Activated CD4-positive, alpha-beta T cell treated with anti-CD3 and anti-CD28 coated beads, Interleukin-2, amount 50 U/mL, for 16 hours (primary cell): ENCODE results near the gene HMGN5.

Source experiments
- DNase-seq: peaks from one replicate; pipeline ENCODE4 v3.0.0-alpha.2; 2020

Gene HMGN5

GRCh38 chrX:81114757-81115156 is 87.0 kb downstream of the HMGN5 start:
- no peak for DNase-seq

- DNase-seq = no peak
These were observed 91.4 kb downstream of the HMGN5 start for GRCh38 chrX:81110286-81110685.

GRCh38 chrX:81082649-81083048 is 119.1 kb downstream of the HMGN5 start:
- no peak for DNase-seq
